GM19372 (cell line): Measurements from ENCODE around the gene ZNF512.
"Not testable (repeated sequence)": the region's sequence is repeated elsewhere in the genome, so short reads cannot be mapped to it uniquely, and the experiment has no call there.

Experiments used
- ATAC-seq: cut with Tn5 transposase; IDR thresholded peaks from one replicate; pipeline ENCODE4 v1.9.1; 2021; ENCODE audit warnings: mild to moderate bottlenecking, low read depth, moderate library complexity; ENCODE audit not compliant: unreplicated experiment

ZNF512 gene, protein sequence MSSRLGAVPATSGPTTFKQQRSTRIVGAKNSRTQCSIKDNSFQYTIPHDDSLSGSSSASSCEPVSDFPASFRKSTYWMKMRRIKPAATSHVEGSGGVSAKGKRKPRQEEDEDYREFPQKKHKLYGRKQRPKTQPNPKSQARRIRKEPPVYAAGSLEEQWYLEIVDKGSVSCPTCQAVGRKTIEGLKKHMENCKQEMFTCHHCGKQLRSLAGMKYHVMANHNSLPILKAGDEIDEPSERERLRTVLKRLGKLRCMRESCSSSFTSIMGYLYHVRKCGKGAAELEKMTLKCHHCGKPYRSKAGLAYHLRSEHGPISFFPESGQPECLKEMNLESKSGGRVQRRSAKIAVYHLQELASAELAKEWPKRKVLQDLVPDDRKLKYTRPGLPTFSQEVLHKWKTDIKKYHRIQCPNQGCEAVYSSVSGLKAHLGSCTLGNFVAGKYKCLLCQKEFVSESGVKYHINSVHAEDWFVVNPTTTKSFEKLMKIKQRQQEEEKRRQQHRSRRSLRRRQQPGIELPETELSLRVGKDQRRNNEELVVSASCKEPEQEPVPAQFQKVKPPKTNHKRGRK

DNA sequence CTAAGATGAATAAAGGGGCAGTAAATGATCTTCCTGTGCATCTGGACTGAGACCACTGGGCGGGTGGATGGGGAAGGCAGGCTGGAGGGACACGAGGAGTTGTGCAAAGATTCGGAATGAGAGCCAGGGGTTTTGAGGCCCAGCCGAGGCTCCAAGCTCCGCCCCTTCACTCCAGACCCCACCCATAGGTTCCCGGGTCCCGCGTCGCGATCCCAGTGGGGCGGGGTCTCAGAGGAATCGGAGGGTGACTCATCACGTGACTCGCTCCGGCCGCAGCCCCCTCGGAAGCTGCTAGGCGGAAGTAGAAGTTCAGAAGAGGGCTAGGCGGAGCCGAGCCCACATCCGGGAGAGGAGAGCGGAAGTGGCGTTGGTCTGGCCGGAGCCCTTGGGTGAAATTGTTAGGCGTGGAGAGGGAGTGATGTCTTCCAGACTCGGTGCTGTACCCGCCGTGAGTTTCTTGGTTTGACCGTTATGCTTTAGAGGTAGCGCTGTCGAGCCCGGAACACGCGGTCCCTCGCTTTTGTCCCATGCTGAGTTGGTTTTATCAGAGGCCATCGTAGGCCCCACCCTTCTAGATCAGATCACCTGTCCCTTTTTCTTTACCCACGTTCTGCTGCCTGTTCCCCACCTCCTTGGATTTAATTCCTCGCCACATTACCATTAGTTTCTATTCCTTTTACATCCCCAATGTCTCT lies at the start of gene ZNF512:
TSS of gene ZNF512 (plus strand) at position 348 of the 695 bp plus-strand sequence. CDS start at position 419, 71 bp downstream.
- ATAC-seq, result peak; percentile 98

DNA sequence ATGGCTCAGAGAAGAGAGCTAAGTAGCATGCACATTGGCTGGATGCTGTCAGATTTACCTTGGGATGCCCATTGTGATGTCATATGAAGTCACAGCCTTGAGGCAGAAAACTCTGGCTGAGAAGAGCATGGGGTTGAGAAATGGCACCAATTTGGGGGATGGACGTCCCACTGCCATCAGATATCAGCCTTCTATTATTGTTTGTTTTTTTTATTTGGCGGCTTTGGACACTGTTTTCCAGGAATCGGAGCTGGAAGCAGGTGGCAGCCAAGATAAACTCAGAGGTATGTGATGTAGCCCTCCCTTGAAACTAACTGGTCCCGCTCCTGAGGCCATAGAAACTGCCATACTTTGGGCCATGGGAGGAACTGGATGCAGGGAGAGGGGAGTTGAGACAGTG lies 45.6 kb upstream of the ZNF512 start:
- ATAC-seq, result no peak

DNA sequence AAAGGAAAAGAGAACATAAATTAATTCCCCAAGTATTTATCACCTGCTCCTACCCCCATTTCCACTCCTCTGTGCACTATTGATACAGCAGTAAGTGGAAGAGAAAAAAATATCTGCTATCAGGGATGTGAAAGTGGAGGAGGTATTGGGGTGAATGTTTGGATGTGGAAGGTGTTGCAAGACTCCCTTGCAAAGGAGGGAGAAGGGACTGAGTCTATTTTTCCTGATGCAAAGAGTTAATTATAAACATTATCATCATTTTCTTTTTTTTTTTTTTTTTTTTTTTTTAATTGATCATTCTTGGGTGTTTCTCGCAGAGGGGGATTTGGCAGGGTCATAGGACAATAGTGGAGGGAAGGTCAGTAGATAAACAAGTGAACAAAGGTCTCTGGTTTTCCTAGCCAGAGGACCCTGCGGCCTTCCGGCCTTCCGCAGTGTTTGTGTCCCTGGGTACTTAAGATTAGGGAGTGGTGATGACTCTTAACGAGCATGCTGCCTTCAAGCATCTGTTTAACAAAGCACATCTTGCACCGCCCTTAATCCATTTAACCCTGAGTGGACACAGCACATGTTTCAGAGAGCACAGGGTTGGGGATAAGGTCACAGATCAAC lies 43.9 kb upstream of the ZNF512 start:
- not testable (repeated sequence) for ATAC-seq

DNA sequence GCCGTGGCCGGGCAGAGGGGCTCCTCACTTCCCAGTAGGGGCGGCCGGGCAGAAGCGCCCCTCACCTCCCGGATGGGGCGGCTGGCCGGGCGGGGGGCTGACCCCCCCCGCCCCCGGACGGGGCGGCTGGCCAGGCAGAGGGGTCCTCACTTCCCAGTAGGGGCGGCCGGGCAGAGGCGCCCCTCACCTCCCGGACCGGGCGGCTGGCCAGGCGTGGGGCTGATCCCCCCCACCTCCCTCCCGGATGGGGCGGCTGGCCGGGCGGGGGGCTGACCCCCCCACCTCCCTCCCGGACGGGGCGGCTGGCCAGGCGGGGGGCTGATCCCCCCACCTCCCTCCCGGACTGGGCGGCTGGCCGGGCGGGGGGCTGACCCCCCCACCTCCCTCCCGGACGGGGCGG lies 43.2 kb upstream of the ZNF512 start:
- ATAC-seq, result not testable (repeated sequence)

DNA sequence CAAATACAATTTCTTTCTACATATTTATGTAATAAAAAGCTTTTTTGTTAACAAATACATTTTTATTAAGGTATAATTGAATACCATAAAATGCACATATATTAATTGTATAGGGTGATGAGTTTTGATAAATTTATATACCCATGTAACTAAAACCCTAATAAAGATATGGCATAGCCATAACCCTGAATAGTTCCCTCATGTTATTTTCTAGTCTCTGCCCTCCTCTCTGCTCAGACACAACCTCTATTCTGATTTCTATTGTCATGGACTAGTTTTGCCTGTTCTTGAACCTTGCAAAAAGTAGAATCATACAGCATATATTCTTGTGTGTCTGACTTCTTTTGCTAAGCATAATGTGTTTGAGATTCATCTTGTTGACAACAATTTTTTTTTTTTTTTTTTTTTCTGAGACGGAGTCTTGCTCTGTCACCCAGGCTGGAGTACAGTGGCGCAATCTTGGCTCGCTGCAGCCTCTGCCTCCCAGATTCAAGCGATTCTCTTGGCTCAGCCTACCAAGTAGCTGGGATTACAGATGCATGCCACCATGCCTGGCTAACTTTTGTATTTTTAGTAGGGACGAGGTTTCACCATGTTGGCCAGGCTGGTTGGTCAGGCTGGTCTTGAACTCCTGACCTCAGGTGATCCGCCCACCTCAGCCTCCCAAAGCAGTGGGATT lies 38.6 kb upstream of the ZNF512 start:
- no peak for ATAC-seq

DNA sequence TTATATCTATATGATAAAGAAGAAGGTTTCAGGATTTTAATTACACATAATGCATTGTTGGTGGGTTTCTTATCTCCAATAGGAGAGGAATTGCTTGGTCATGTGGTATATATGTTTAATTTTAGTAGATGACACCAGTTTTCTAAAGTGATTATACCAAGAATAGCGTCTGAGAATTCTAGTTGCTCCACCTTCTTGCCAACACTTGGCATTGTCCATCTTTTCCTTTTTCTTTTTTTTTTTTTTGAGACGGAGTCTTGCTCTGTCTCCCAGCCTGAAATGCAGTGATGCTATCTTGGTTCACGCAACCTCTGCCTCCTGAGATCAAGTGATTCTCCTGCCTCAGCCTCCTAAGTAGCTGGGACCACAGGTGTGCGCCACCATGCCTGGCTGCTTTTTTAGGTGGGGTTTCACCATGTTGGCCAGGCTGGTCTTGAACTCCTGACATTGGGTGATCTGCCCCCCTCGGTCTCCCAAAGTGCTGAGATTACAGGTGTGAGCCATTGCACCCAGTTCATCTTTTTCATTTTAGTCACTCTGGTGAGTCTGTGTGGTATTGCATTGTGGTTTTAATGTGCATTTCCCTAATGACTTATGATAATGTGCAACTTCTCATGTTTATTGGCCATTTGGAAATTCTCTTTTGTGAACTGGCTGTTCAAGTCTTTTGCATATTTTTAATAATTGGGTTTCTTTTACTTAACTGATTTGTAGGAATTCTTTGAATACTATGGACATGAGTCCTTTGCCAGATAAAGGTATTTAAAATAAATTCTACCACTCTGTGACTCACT lies 37.3 kb upstream of the ZNF512 start:
- no peak for ATAC-seq

DNA sequence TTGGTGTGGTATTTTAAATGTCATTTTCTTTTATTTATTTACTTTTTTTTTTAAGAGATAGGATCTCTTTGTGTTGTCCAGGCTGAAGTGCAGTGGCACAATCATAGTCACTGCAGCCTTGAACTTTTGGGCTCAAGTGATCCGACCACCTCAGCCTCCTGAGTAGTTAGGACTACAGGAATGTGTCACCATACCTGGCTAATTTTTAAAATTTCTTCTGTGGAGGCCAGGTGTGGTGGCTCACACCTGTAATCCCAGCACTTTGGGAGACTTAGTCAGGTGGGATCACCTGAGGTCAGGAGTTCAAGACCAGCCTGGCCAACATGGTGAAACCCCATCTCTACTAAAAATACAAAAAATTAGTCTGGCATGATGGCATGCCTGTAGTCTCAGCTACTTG lies 33.5 kb upstream of the ZNF512 start:
- ATAC-seq, result no peak

DNA sequence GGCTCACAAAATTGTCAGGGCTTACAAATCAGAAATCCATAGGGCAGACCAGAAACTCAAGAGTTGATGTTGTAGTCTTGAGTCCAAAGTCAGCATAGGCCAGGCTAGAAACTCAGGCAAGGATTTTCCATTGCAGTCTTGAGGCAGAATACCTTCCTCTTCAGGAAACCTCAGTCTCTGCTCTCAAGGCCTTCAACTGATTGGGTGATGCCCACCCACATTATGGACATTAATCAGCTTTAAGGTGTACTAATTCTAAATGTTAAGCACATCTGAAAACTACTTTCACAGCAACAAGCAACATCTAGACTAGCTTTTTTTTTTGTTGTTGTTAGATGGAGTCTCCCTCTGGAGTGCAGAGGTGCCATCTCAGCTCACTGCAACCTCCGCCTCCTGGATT lies 31.3 kb upstream of the ZNF512 start:
- no peak for ATAC-seq

DNA sequence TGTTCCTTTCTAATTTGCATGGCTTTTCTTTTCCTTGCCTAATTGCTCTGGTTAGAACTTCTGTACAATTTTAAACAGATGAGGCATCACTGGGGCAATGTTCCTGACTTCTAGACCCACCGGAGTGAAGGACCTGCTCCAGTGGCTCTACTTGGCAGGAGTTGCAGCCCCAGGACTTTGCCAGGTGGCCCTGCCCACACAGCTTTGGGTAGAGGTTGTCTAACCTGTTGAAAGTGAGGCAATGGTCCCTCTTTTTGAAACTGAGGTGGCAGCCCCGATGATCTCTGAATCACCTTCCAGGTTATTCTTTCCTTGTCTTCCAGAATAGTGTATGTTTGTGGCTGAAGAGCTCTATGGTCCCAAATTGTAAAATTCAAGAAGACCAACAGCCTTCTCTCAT lies 29.9 kb upstream of the ZNF512 start:
- ATAC-seq, result no peak

DNA sequence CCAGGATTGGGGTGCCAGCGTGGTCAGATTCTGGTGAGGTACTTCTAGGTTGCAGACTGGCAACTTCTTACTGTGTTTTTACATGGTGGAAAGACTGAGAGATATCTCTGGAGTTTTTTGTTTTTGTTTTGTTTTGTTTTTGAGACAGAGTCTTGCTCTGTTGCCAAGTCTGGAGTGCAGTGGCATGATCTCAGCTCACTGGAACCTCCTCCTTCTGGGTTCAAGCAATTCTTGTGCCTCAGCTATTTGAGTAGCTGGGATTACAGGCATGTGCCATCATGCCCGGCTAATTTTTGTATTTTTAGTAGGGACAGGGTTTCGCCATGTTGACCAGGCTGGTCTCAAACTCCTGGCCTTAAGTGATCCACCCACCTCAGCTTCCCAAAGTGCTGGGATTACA lies 28.4 kb upstream of the ZNF512 start:
- not testable (repeated sequence) for ATAC-seq

DNA sequence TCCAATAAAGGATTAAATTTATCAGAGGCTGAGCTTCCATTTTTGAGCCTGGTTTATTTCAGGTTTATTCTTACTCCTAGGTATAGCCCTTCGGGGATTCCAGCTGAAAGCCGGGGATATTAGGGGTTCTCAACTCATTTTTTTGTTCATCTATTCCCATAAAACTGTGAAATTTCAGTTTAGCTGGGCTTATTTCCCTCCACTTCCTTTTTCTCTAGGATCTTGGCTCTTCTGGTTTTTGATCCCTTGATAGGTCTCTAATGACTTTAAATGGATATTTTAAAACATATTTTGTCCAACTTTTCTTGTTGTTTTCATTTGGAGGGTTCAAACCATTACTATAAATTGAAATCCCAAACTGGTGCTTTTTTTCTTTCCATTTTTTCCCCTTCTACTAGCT lies 23.6 kb upstream of the ZNF512 start:
- no peak for ATAC-seq

DNA sequence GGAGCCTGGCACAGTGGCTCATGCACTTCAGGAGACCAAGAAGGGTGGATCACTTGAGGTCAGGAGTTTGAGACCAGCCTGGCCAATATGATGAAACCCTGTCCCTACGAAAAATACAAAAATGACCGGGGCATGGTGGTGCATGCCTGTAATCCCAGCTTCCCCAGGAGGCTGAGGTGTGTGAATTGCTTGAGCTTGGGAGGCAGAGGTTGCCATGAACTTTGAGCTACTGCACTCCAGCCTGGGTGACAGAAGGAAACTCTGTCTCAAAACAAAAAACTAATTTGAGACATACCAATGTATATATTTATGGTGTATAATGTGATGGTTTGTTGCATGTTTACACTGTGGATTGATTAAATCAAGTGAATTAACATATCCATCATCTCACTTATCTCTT lies 21.8 kb upstream of the ZNF512 start:
- ATAC-seq, result no peak

DNA sequence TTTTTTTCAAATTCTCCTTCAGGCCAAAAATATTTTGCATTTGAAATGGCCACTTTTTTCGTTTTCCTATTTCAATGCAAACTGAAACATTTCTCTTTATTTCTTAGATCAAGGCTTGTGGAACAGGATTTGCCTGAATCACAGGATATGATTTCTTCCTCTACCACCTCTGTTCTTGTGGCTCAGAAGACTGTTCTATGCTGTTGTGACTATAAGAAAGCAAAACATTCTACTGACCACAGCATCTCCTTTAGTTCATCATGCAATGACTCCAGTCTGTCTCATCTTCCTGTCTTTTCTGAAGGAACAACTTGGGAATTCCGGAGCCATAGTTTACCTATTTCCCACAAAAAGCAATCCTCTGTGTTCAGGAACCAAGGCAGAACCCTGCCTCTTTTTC lies 16.2 kb upstream of the ZNF512 start:
- ATAC-seq, result no peak

DNA sequence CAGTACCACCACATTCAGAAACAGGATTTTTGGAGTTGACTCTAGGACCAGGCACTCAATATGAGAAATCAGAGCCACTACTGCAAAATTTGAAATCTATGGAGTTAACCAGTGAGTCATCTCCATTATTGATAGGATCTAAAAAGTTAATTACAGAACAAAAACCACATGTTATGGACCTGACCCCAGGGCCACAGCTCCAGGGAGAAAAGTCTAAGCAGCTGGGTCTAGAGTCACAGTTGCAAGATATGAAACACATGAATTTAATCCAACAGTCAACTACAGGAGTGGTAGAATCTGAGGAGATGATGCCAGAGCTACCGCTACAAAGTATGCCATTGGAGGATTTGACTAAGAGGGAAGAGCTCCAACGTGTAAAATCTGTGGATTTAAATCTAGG lies 13.4 kb upstream of the ZNF512 start:
- ATAC-seq, result no peak

DNA sequence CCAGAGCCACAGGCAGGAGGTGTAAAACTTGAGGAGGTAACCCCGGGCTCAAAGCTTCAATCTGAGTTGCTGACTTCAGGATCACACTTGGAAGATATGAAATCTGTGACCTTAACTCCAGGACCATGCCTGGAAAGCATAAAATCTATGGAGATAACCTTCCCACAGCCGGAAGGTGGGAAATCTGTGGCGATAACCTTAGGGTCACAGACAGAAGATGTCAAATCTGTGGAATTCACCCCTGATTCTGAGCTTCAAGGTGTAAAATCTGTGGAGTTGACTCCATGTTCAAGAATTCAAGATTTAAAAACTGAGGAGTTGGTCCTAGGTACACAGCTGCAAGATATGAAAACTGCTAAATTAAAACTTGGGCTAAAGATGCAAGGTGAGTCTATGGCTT lies 11.6 kb upstream of the ZNF512 start:
- no peak for ATAC-seq

DNA sequence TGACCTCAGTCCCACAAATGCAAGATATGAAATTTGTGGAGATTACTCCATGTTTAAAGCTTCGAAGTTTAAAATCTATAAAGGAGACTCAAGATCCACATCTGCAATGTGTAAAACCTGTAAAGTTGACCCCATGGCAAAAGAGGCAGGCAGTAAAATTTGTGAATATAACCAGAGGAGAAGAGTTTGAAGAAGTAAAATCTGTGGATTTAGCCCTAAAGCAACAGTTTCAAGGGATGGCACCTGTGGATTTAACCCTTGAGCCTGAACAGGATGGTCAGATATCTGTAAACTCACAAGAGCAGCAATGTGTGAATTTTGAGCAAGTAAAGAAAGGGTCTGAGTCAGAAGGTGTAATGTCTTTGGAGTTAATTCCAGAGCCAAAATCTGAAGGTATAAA lies 11.2 kb upstream of the ZNF512 start:
- ATAC-seq, result no peak

DNA sequence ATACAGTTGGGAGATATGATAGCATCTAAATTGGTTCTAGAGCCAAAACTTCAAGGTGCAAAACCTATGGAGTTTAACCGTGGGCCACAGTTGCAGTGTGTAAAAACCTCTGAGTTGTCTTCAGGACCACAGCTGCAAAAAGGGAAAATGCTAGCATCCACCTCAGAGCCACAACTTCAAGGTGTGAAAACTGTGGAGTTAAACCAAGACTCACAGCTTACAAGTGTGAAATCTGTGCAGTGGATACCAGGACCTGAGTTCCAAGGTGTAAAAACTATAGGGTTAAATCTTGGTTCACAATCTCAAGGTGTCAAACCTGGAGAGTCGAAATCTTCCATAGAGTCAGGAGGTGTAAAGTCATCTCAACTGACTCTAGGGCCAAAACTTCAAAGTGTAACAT lies 10.4 kb upstream of the ZNF512 start:
- ATAC-seq, result no peak

DNA sequence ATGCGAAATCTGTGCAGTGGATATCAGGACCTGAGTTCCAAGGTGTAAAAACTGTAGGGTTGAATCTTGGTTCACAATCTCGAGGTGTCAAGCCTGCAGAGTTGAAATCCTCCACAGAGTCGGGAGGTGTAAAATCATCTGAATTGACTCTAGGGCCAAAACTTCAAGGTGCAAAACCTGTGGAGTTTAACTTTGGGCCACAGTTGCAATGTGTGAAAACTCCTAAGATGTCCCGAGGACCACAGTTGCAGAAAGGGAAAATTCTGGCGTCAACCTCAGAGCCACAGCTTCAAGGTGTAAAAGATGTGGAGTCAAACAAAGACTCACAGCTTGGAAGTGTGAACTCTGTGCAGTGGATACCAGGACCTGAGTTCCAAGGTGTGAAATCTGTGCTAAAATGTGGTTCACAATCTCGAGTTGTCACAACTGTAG lies 9.8 kb upstream of the ZNF512 start:
- no peak for ATAC-seq

DNA sequence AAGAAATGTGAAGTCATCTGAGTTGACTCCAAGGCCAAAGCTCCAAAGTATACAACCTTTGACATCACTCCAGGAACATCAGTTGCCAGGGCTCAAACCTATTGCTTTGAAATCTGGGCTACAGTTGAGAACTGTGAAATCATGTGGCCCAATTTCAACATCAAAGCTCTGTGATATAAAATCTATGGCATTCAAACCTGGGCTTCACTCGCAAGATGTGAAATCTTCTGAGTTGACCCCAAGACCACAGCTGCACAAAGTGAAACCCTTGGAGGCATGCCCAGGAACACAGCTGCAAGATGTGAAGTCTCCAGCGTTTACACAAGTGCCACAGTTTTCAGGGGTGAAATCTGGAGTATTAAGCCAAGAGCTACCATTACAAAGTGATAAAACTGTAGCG lies 9.4 kb upstream of the ZNF512 start:
- ATAC-seq, result no peak
